Liver (tissue), 3 donors: ENCODE data around the gene SHC4.

ENCODE experiments used
- CTCF ChIP-seq: fragments of 150-350 bp; IDR thresholded peaks from 2 replicates; pipeline ENCODE4 v1.5.1; 2017; ENCODE audit warnings: improper control_type of control experiment, low read depth, low read length; ENCODE audit not compliant: missing input control
- EGR1 ChIP-seq, 2 donors: IDR thresholded peaks; 2 replicates each; pipeline ENCODE4 v1.6.1; 2016 to 2018; ENCODE audit warnings: antibody characterized with exemption in 2 of 2, low read depth in 2 of 2
- FOXA1 ChIP-seq: IDR thresholded peaks from 2 replicates; pipeline ENCODE4 v1.6.1; 2016; ENCODE audit warnings: antibody characterized with exemption
- GABPA ChIP-seq, 2 donors: IDR thresholded peaks in 1 of 2; conservative IDR thresholded peaks in 1 of 2; 2 replicates each; pipeline ENCODE4 v1.6.1; 2016; ENCODE audit warnings: antibody characterized with exemption in 2 of 2, mild to moderate bottlenecking in 1 of 2, moderate library complexity in 1 of 2
- NR2F2 ChIP-seq: IDR thresholded peaks from 2 replicates; pipeline ENCODE4 v1.6.1; 2016; ENCODE audit warnings: antibody characterized with exemption
- RAD21 ChIP-seq, 2 donors: IDR thresholded peaks; 2 replicates each; pipeline ENCODE4 v1.6.1; 2016; ENCODE audit warnings: antibody characterized with exemption in 2 of 2, mild to moderate bottlenecking in 2 of 2
- SP1 ChIP-seq: IDR thresholded peaks from 2 replicates; pipeline ENCODE4 v1.6.1; 2018; ENCODE audit warnings: antibody characterized with exemption, mild to moderate bottlenecking
- YY1 ChIP-seq: IDR thresholded peaks from 2 replicates; pipeline ENCODE4 v1.6.1; 2016; ENCODE audit warnings: antibody characterized with exemption, mild to moderate bottlenecking
- TF ChIP-seq, protein P1 (sequence below): IDR thresholded peaks from 2 replicates; pipeline ENCODE4 v1.6.1; 2016; ENCODE audit warnings: antibody characterized with exemption
- TF ChIP-seq, protein P2 (sequence below): IDR thresholded peaks from 2 replicates; pipeline ENCODE4 v1.6.1; 2016; ENCODE audit warnings: antibody characterized with exemption
- donor health status: healthy.
- donor health status: healthy.

GRCh38 chr15:48833526-48834239 lies 130.0 kb downstream of the SHC4 start:
- TF ChIP-seq CTCF (no peak), NR2F2 (no peak), SP1 (no peak), RAD21 (IDR thresholded peaks at IDR 0.05) (no peak), FOXA1 (no peak), EGR1 (IDR thresholded peaks at IDR 0.05; ENCODE audit: low read depth in 2 of 2) (no peak), GABPA (IDR thresholded peaks at IDR 0.05 in 1 of 2, conservative IDR thresholded peaks at IDR 0.05 in 1 of 2) (no peak), YY1 (no peak)
- TF ChIP-seq, protein P1, sequence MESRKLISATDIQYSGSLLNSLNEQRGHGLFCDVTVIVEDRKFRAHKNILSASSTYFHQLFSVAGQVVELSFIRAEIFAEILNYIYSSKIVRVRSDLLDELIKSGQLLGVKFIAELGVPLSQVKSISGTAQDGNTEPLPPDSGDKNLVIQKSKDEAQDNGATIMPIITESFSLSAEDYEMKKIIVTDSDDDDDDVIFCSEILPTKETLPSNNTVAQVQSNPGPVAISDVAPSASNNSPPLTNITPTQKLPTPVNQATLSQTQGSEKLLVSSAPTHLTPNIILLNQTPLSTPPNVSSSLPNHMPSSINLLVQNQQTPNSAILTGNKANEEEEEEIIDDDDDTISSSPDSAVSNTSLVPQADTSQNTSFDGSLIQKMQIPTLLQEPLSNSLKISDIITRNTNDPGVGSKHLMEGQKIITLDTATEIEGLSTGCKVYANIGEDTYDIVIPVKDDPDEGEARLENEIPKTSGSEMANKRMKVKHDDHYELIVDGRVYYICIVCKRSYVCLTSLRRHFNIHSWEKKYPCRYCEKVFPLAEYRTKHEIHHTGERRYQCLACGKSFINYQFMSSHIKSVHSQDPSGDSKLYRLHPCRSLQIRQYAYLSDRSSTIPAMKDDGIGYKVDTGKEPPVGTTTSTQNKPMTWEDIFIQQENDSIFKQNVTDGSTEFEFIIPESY, result no peak
- TF ChIP-seq, protein P2, sequence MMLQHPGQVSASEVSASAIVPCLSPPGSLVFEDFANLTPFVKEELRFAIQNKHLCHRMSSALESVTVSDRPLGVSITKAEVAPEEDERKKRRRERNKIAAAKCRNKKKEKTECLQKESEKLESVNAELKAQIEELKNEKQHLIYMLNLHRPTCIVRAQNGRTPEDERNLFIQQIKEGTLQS, result no peak
